WTC11 (cell line): ENCODE results near the gene NUAK2. TPM values are rescaled to one million over a fixed set of nuclear protein-coding genes. Genes with fewer than 3 reads are reported as not detected.

Experiments
- AR ChIP-seq: fragments of 250-450 bp; sonication (Bioruptor Pico); IDR thresholded peaks from 2 replicates; pipeline ENCODE4 v1.9.0; 2021; ENCODE audit warnings: mild to moderate bottlenecking
- ATF1 ChIP-seq: sonication (generic); formaldehyde crosslinking; IDR thresholded peaks from 2 replicates; pipeline ENCODE4 v1.8.1; 2023; ENCODE audit warnings: mild to moderate bottlenecking, moderate library complexity, missing genetic modification reagents
- ATF3 ChIP-seq: sonication (generic); formaldehyde crosslinking; conservative IDR thresholded peaks from 2 replicates; pipeline ENCODE4 v1.8.1; 2022; ENCODE audit warnings: mild to moderate bottlenecking, missing genetic modification reagents
- CBFB ChIP-seq: sonication (generic); formaldehyde crosslinking; IDR thresholded peaks from 2 replicates; pipeline ENCODE4 v1.8.1; 2022; ENCODE audit warnings: mild to moderate bottlenecking, low read depth, missing genetic modification reagents
- CDX4 ChIP-seq: fragments of 250-450 bp; sonication (Bioruptor Pico); IDR thresholded peaks from 2 replicates; pipeline ENCODE4 v1.9.0; 2021; ENCODE audit warnings: moderate library complexity, mild to moderate bottlenecking, inconsistent platforms, borderline replicate concordance
- E2F5 ChIP-seq: sonication (generic); formaldehyde crosslinking; IDR thresholded peaks from 2 replicates; pipeline ENCODE4 v1.8.1; 2022; ENCODE audit warnings: mild to moderate bottlenecking, moderate library complexity, missing genetic modification reagents
- ELF4 ChIP-seq: sonication (generic); formaldehyde crosslinking; IDR thresholded peaks from 2 replicates; pipeline ENCODE4 v1.8.1; 2022; ENCODE audit warnings: low read depth, mild to moderate bottlenecking, moderate library complexity, missing genetic modification reagents
- FOXK1 ChIP-seq: sonication (generic); formaldehyde crosslinking; IDR thresholded peaks from 2 replicates; pipeline ENCODE4 v1.8.0; 2022; ENCODE audit warnings: mild to moderate bottlenecking, moderate library complexity, missing genetic modification reagents
- GABPB1 ChIP-seq: sonication (generic); formaldehyde crosslinking; IDR thresholded peaks from 2 replicates; pipeline ENCODE4 v1.8.1; 2023; ENCODE audit warnings: mild to moderate bottlenecking, missing genetic modification reagents
- GTF2I ChIP-seq: fragments of 250-450 bp; sonication (Bioruptor Pico); conservative IDR thresholded peaks from 2 replicates; pipeline ENCODE4 v1.4.0; 2021; ENCODE audit warnings: mild to moderate bottlenecking
- HMGXB4 ChIP-seq: sonication (generic); formaldehyde crosslinking; IDR thresholded peaks from 2 replicates; pipeline ENCODE4 v1.8.1; 2023; ENCODE audit warnings: mild to moderate bottlenecking, moderate library complexity, missing genetic modification reagents
- MAX ChIP-seq: sonication (generic); formaldehyde crosslinking; IDR thresholded peaks from 2 replicates; pipeline ENCODE4 v1.8.0; 2022; ENCODE audit warnings: mild to moderate bottlenecking, missing genetic modification reagents
- NFATC4 ChIP-seq: fragments of 250-450 bp; sonication (Bioruptor Pico); IDR thresholded peaks from 2 replicates; pipeline ENCODE4 v1.9.0; 2021; ENCODE audit warnings: mild to moderate bottlenecking
- NFE2L1 ChIP-seq: sonication (generic); formaldehyde crosslinking; IDR thresholded peaks from 2 replicates; pipeline ENCODE4 v1.8.1; 2023; ENCODE audit warnings: missing genetic modification reagents
- SMAD4 ChIP-seq: sonication (generic); formaldehyde crosslinking; IDR thresholded peaks from 2 replicates; pipeline ENCODE4 v1.8.0; 2022; ENCODE audit warnings: mild to moderate bottlenecking, missing genetic modification reagents
- TEAD4 ChIP-seq: sonication (generic); formaldehyde crosslinking; IDR thresholded peaks from 2 replicates; pipeline ENCODE4 v1.8.0; 2022; ENCODE audit warnings: mild to moderate bottlenecking, missing genetic modification reagents
- USF1 ChIP-seq: sonication (generic); formaldehyde crosslinking; IDR thresholded peaks from 2 replicates; pipeline ENCODE4 v1.8.0; 2022; ENCODE audit warnings: mild to moderate bottlenecking, missing genetic modification reagents
- USF2 ChIP-seq: sonication (generic); formaldehyde crosslinking; IDR thresholded peaks from 2 replicates; pipeline ENCODE4 v1.8.1; 2023; ENCODE audit warnings: mild to moderate bottlenecking, missing genetic modification reagents, moderate library complexity
- ZBTB21 ChIP-seq: sonication (generic); formaldehyde crosslinking; IDR thresholded peaks from 2 replicates; pipeline ENCODE4 v1.8.1; 2023; ENCODE audit warnings: mild to moderate bottlenecking, missing genetic modification reagents, borderline replicate concordance
- ZNF138 ChIP-seq: sonication (generic); formaldehyde crosslinking; conservative IDR thresholded peaks from 2 replicates; pipeline ENCODE4 v1.8.1; 2022; ENCODE audit warnings: mild to moderate bottlenecking, moderate library complexity, missing genetic modification reagents
- ZNF281 ChIP-seq: sonication (generic); formaldehyde crosslinking; IDR thresholded peaks from 2 replicates; pipeline ENCODE4 v1.8.0; 2023; ENCODE audit warnings: mild to moderate bottlenecking, missing genetic modification reagents
- ZNF317 ChIP-seq: sonication (generic); formaldehyde crosslinking; IDR thresholded peaks from 2 replicates; pipeline ENCODE4 v1.8.1; 2023; ENCODE audit warnings: low read depth, mild to moderate bottlenecking, moderate library complexity, missing genetic modification reagents, borderline replicate concordance
- ZNF396 ChIP-seq: fragments of 250-450 bp; sonication (Bioruptor Pico); IDR thresholded peaks from 2 replicates; pipeline ENCODE4 v1.8.0; 2021; ENCODE audit warnings: mild to moderate bottlenecking, moderate library complexity, borderline replicate concordance
- ZNF416 ChIP-seq: fragments of 250-450 bp; sonication (Bioruptor Pico); IDR thresholded peaks from 2 replicates; pipeline ENCODE4 v1.9.0; 2021; ENCODE audit warnings: mild to moderate bottlenecking, inconsistent platforms
- ZNF671 ChIP-seq: fragments of 250-450 bp; sonication (Bioruptor Pico); IDR thresholded peaks from 2 replicates; pipeline ENCODE4 v1.8.0; 2021; ENCODE audit warnings: mild to moderate bottlenecking
- total RNA-seq: library from RNA; stranded (reverse); gene quantifications from 3 replicates; pipeline ENCODE4 v1.2.3, GENCODE V29; 2021

NUAK2 gene
- total RNA-seq, 1 experiment from 2014 or later = 8.7 TPM

GRCh38 chr1:205321162-205321958, at the start of gene NUAK2 (continued):
- TF ChIP-seq ATF3 (CRISPR knock-in tag) (no peak), NFATC4 (CRISPR knock-in tag) (no peak), ATF1 (CRISPR knock-in tag) (0 out of 2 replicates have a peak, but pooled peaks have one; percentile 22), CBFB (CRISPR knock-in tag) (no peak), SMAD4 (CRISPR knock-in tag) (0 out of 2 replicates have a peak, but pooled peaks have one; percentile 17), USF1 (peak; percentile 94), ELF4 (CRISPR knock-in tag) (no peak), MAX (CRISPR knock-in tag) (peak; percentile 94), ZNF416 (peak; percentile 49; the same call in 1 of the 2 replicates), HMGXB4 (CRISPR knock-in tag) (peak; percentile 95), GABPB1 (CRISPR knock-in tag) (no peak), ZNF281 (CRISPR knock-in tag) (peak; percentile 83; the same call in 1 of the 2 replicates), ZNF671 (CRISPR knock-in tag) (no peak), CDX4 (CRISPR knock-in tag) (no peak), ZNF317 (CRISPR knock-in tag) (no peak), TEAD4 (CRISPR knock-in tag) (no peak), FOXK1 (CRISPR knock-in tag) (peak; percentile 61; the same call in 1 of the 2 replicates), GTF2I (peak; percentile 87), ZBTB21 (CRISPR knock-in tag) (peak; percentile 78; the same call in 1 of the 2 replicates), ZNF138 (CRISPR knock-in tag) (no peak), ZNF396 (CRISPR knock-in tag) (no peak), E2F5 (CRISPR knock-in tag) (0 out of 2 replicates have a peak, but pooled peaks have one; percentile 25), NFE2L1 (CRISPR knock-in tag) (peak; percentile 77; the same call in 1 of the 2 replicates), AR (CRISPR knock-in tag) (no peak), USF2 (CRISPR knock-in tag) (peak; percentile 93)
